ENCODE measurements around the gene LRP10.

Gene LRP10

DNA sequence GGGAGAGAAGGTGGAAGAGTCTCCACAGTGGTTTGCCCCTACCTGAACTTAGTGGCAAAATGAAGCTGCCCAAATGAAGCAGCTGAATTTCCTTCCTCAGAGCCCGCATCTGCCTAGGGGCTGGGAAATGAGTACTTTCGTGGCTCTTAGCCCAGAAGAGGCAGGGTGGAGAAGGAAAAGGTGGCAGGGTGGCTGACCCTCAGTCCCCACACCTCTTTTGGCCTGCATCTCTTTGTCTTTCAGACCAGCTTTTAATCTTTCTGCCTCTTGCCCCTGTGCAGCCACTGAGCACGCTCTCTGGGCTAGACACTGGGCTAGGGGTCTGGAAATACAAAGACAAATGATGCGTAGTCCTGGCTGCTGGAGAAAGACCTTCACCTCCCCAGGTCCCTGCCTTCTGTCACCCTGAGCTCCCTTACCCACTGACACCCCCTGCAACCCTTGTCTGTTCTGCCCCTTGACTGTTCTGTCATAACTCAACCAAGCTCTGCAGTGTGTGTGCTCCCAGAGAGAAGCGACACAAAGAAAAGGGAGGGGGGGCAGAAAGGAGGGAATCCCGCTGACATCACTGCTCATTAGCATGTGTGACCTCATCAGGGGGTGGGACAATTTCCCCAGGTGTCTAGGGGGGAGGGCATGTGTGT lies 11.1 kb downstream of the LRP10 start:
- H3K4me3 ChIP-seq (ENCODE audit: low read length): no peak overlapping the region
- DNase-seq (ENCODE audit: low read depth): peak; percentile 80
- TF ChIP-seq, protein P1, sequence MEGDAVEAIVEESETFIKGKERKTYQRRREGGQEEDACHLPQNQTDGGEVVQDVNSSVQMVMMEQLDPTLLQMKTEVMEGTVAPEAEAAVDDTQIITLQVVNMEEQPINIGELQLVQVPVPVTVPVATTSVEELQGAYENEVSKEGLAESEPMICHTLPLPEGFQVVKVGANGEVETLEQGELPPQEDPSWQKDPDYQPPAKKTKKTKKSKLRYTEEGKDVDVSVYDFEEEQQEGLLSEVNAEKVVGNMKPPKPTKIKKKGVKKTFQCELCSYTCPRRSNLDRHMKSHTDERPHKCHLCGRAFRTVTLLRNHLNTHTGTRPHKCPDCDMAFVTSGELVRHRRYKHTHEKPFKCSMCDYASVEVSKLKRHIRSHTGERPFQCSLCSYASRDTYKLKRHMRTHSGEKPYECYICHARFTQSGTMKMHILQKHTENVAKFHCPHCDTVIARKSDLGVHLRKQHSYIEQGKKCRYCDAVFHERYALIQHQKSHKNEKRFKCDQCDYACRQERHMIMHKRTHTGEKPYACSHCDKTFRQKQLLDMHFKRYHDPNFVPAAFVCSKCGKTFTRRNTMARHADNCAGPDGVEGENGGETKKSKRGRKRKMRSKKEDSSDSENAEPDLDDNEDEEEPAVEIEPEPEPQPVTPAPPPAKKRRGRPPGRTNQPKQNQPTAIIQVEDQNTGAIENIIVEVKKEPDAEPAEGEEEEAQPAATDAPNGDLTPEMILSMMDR (IDR thresholded peaks at IDR 0.05; ENCODE audit: insufficient read depth, low read depth, low read length, missing control alignments): no peak

DNA sequence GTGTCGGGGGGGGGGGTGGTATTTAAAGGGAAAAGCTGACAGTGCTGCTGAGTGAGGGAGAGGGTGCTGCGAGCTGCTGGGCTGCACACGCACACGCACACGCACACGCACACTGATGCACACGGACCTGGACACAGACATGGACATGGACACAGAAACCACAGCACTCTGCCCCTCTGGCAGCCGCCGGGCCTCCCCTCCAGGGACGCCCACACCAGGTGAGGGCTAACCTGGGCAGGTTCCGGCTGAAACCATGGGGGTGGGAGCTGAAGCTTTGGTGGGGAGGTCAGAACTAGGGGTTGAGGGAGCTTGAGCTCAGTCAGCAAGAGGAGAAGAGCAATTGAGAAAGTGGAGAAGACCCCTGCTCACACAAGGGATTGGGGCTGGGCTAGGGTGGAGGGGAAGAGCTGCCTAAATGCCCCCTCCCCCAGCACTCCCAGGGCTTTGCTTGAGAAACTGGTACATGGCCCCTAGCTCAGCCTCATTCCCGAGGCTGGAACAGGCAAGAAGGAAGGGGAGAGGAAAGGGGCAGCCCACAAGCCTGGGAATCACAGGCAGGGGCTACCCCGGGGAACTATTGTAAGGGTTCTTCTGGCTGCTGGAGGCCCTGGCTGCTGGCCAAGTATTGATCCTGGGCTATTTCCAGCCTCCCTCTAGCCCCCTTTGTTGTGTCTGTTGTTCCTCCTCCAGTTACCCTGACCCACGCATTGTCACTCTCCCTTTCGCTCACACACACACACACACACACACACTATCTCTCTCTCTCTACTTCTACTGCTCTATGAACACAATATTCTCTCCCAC lies 11.8 kb downstream of the LRP10 start, which contains the start of gene REM2:
REM2 (plus strand) TSS at position 50 of the 804 bp plus-strand sequence; CDS start at position 116, 66 bp downstream.
- no peak within 1 kb of the TSS for H3K4me3 ChIP-seq (ENCODE audit: low read length)
- TF ChIP-seq, protein P1 (IDR thresholded peaks at IDR 0.05; ENCODE audit: insufficient read depth, low read depth, low read length, missing control alignments): no peak
- no peak for DNase-seq (ENCODE audit: low read depth)

DNA sequence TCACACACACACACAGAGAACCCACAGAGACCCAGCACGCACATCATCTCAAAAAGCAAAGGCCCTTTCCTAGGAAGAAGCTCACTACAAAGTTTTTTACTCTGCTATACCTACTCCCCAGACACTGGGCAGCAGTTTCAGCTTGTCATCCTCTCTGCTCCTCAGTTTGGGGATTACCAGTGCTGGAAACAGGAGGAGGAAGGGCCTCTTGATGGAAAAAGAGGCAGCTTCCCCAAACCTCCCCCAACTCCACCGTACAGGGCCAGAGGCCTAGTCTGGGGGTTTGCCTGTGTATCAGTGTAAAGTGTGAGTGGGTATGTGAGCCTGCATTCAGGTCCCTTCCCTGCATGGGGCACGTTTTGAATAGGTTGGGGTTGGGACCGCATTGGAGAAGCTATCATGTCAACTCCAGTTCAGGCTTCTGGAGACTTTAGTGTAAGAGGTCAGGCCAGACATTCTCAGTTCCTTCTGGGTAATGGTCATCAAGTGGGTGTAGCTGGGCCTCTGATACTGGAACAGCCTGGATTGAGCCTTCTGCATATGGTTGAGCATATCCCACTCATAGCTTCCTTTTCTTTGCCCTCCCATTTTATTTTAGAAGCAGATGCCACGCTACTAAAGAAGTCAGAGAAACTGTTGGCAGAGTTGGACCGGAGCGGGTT lies 12.7 kb downstream of the LRP10 start:
- TF ChIP-seq, protein P1 (IDR thresholded peaks at IDR 0.05; ENCODE audit: insufficient read depth, low read depth, low read length, missing control alignments): no peak
- DNase-seq (ENCODE audit: low read depth): no peak
- no peak overlapping the region for H3K4me3 ChIP-seq (ENCODE audit: low read length)

DNA sequence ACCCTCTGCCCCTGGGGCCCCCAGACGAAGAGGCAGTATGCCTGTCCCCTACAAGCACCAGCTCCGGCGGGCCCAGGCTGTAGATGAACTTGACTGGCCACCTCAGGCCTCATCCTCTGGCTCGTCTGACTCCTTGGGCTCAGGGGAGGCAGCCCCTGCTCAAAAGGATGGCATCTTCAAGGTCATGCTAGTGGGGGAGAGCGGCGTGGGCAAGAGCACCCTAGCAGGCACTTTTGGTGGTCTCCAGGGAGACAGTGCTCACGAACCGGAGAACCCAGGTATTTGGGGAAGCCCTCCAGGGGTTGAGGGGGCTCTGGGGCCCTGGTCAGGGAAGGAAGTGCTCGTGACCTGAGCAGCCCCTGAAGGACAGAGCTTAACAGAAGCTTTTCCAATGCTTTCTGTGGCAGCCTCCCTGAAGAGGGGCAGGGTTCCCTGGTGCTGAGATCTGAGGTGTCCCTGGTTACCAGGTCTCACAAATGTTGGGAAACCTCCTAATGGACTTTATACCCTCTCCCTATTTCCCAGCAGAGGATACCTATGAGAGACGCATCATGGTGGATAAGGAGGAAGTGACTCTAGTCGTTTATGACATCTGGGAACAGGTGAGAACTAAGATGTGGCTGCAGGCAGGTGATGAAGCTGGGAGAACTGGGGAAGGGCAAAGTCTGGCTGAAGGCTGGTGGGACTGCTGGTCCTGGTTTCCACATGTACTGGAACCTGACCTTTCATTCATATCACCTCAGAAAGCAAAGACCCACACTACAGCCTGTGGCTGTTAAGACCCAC lies 13.4 kb downstream of the LRP10 start:
- DNase-seq (ENCODE audit: low read depth): no peak
- TF ChIP-seq, protein P1 (IDR thresholded peaks at IDR 0.05; ENCODE audit: insufficient read depth, low read depth, low read length, missing control alignments): no peak
- H3K4me3 ChIP-seq (ENCODE audit: low read length): no peak overlapping the region

DNA sequence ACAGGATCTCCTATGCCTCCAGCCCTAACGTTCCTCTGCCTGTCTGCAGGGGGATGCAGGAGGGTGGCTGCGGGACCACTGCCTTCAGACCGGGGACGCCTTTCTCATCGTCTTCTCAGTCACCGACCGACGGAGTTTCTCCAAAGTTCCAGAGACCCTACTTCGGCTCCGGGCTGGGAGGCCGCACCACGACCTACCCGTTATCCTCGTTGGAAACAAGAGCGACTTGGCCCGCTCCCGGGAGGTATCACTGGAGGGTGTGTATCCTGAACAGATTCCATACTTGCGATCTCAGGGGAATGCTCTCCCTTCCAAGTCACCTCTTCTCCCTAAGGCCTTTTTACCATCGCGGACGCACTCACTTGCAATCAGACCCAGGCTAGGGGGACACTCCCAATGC lies 14.4 kb downstream of the LRP10 start:
- H3K4me3 ChIP-seq (ENCODE audit: low read length): peak overlapping the region; percentile 62
- DNase-seq (ENCODE audit: low read depth): no peak
- TF ChIP-seq, protein P1 (IDR thresholded peaks at IDR 0.05; ENCODE audit: insufficient read depth, low read depth, low read length, missing control alignments): no peak

DNA sequence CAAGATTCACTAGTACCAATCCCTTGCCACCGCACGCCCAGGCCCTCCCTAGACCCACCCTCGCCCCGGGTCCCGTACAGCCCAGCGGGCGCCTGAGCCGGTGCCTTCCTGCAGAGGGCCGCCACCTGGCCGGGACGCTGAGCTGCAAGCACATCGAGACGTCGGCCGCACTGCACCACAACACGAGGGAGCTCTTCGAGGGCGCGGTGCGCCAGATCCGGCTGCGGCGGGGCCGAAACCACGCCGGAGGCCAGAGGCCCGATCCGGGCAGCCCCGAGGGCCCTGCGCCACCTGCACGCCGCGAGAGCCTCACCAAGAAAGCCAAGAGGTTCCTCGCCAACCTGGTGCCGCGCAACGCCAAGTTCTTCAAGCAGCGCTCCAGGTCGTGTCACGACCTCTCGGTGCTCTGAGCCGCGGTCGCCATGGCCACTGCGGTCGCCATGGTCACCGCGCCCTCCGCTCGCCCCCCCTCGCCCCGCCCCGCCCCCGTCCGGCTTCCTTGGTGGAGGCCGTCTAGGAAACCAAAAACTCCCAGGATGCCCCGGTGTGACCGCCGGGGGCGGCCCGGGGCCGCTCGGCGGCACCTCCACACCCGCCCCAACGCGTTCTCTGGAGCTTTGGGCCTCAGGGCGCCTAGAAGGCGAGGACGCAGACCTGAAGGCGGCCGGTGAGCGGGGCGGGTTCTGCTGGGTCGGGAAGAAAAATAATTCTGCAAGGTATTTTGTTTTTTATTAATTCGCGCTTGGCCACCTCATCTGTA lies 15.1 kb downstream of the LRP10 start:
- DNase-seq (ENCODE audit: low read depth): peak; percentile 60
- peak overlapping the region; percentile 62 for H3K4me3 ChIP-seq (ENCODE audit: low read length)
- TF ChIP-seq, protein P1 (IDR thresholded peaks at IDR 0.05; ENCODE audit: insufficient read depth, low read depth, low read length, missing control alignments): peak; percentile 30

Measured in epithelial cell of esophagus (primary cell).